K562 (cell line): ENCODE measurements around the gene FUT4. TPM values are rescaled to one million over a fixed set of nuclear protein-coding genes. Genes with fewer than 3 reads are reported as not detected.

ENCODE experiments used
- ATAC-seq: fragments of 200-7000 bp; cut with Tn5 transposase; 3 replicates; pipeline ENCODE4 v1.9.1; 2020; ENCODE audit warnings: moderate library complexity
- BruUV-seq: library from RNA; stranded (reverse); fragments of 400-500 nt; replicated peaks from 2 replicates; lab custom pipeline; 2021; lab: Mats Ljungman, UMichigan
- CTCF ChIA-PET: fragments of 300-600 bp; formaldehyde crosslinking; extraction: SDS; loops from one replicate; lab custom pipeline; 2021; ENCODE audit warnings: low intra/inter-chr PET ratio; lab: Yijun Ruan, JAX
- POLR2A ChIA-PET: fragments of 300-600, 350-650 bp; sonication (Branson Sonifier 250); formaldehyde crosslinking; extraction: SDS; loops from one replicate; lab custom pipeline; 2021; ENCODE audit warnings: antibody characterized with exemption, inconsistent platforms; lab: Yijun Ruan, JAX
- DNase-seq, 4 experiments: peaks; one replicate each; pipeline versions ENCODE4 v3.0.0 to v3.0.0-alpha.2; 2011 to 2018; ENCODE audit warnings: low spot score in 3 of 4, mixed read lengths in 3 of 4; ENCODE audit errors: extremely low read depth in 1 of 4
- FAIRE-seq: peaks from 2 replicates; lab custom pipeline; 2011; peaks lifted over from hg19 to GRCh38; lab: Jason Lieb, UNC
- H2AFZ ChIP-seq: 2 replicates; pipeline ENCODE4 v1.6.0; 2011; ENCODE audit warnings: low read depth, low read length, control low read depth, inconsistent platforms
- H3K27ac ChIP-seq: fragments of 200-600 bp; 3 replicates; pipeline ENCODE4 v1.8.0; 2011; ENCODE audit warnings: low read depth, mild to moderate bottlenecking, control low read depth, inconsistent platforms, low read length, moderate library complexity, mixed read lengths; ENCODE audit errors: extremely low read depth
- H3K27me3 ChIP-seq, 2 experiments: fragments of 300-600 bp in 1 of 2; 2 replicates in 1 of 2; 3 replicates in 1 of 2; pipeline versions ENCODE4 v1.6.0 to v1.8.0; 2011; ENCODE audit warnings: inconsistent platforms in 2 of 2, low read length in 2 of 2, mild to moderate bottlenecking in 1 of 2, mixed read lengths in 1 of 2, moderate library complexity in 1 of 2; ENCODE audit not compliant: control insufficient read depth in 2 of 2, insufficient read depth in 2 of 2
- H3K36me3 ChIP-seq: fragments of 300-600 bp; 3 replicates; pipeline ENCODE4 v1.8.0; 2011; ENCODE audit warnings: mild to moderate bottlenecking, low read length, inconsistent platforms; ENCODE audit not compliant: control insufficient read depth, insufficient read depth
- H3K4me1 ChIP-seq, 2 experiments: fragments of 200-600 bp in 1 of 2; replicated peaks in 1 of 2; 2 replicates in 1 of 2; 3 replicates in 1 of 2; pipeline versions ENCODE4 v1.5.1 to v1.8.0; 2011; ENCODE audit warnings: inconsistent platforms in 2 of 2, low read length in 2 of 2, mild to moderate bottlenecking in 1 of 2, mixed read lengths in 1 of 2, moderate library complexity in 1 of 2; ENCODE audit not compliant: control insufficient read depth in 2 of 2, insufficient read depth in 2 of 2
- H3K4me2 ChIP-seq: 2 replicates; pipeline ENCODE4 v1.6.1; 2011; ENCODE audit warnings: low read length, control low read depth, inconsistent platforms, mixed read lengths; ENCODE audit not compliant: insufficient read depth
- H3K4me3 ChIP-seq: fragments of 200-600 bp; sonication (generic), shearing (Covaris generic); 2 replicates; pipeline ENCODE4 v1.5.1; 2016; ENCODE audit warnings: control low read depth, inconsistent platforms
- H3K79me2 ChIP-seq: fragments of 200-600 bp; 3 replicates; pipeline ENCODE4 v1.8.0; 2011; ENCODE audit warnings: low read length, inconsistent platforms; ENCODE audit not compliant: control insufficient read depth, insufficient read depth
- H3K9ac ChIP-seq, 2 experiments: 2 replicates each; pipeline versions ENCODE4 v1.6.0 to v1.6.1; 2011; ENCODE audit warnings: low read depth in 2 of 2, low read length in 2 of 2, control low read depth in 1 of 2, inconsistent platforms in 1 of 2, mild to moderate bottlenecking in 1 of 2, mixed read lengths in 1 of 2; ENCODE audit not compliant: insufficient read depth in 1 of 2
- H3K9me1 ChIP-seq: one replicate; pipeline ENCODE4 v1.6.0; 2011; ENCODE audit warnings: inconsistent platforms, mild to moderate bottlenecking, low read length, moderate library complexity; ENCODE audit not compliant: control insufficient read depth, insufficient read depth
- H3K9me3 ChIP-seq: replicated peaks from 2 replicates; pipeline ENCODE4 v1.5.1; 2011; ENCODE audit warnings: low read depth, low read length, inconsistent platforms; ENCODE audit not compliant: control insufficient read depth, insufficient read depth
- H4K20me1 ChIP-seq: replicated peaks from 2 replicates; pipeline ENCODE4 v1.6.1; 2011; ENCODE audit warnings: low read length, inconsistent platforms, mixed read lengths; ENCODE audit not compliant: control insufficient read depth, insufficient read depth
- ASH1L ChIP-seq: fragments of 450-650 bp; IDR thresholded peaks from 2 replicates; pipeline ENCODE4 v1.6.1; 2018; ENCODE audit warnings: borderline replicate concordance, mild to moderate bottlenecking, low read depth; ENCODE audit not compliant: partially characterized antibody
- ATF3 ChIP-seq, 2 experiments: fragments of 450-650 bp in 1 of 2; sonication (generic) in 1 of 2; formaldehyde crosslinking in 1 of 2; IDR thresholded peaks in 1 of 2; conservative IDR thresholded peaks in 1 of 2; 2 replicates each; pipeline versions ENCODE4 v1.6.1 to v1.8.1; 2016 to 2023; ENCODE audit warnings: mild to moderate bottlenecking in 2 of 2, moderate library complexity in 2 of 2, inconsistent platforms in 1 of 2, missing genetic modification reagents in 1 of 2
- CAMTA2 ChIP-seq: fragments of 250-450 bp; sonication (Bioruptor Pico); conservative IDR thresholded peaks from 2 replicates; pipeline ENCODE4 v1.5.1; 2022
- CBX1 ChIP-seq: sonication (generic); IDR thresholded peaks from 2 replicates; pipeline ENCODE4 v1.6.1; 2016; ENCODE audit warnings: antibody characterized with exemption, low read depth, mild to moderate bottlenecking
- CEBPB ChIP-seq: fragments of 450-650 bp; IDR thresholded peaks from 2 replicates; pipeline ENCODE4 v1.6.1; 2016; ENCODE audit warnings: missing genetic modification characterization, missing compliant biosample characterization
- CHCHD3 ChIP-seq: fragments of 250-450 bp; sonication (Bioruptor Pico); IDR thresholded peaks from 2 replicates; pipeline ENCODE4 v2.1.2; 2022; ENCODE audit warnings: mild to moderate bottlenecking
- FOXK1 ChIP-seq: sonication (generic); formaldehyde crosslinking; IDR thresholded peaks from 2 replicates; pipeline ENCODE4 v1.8.0; 2022; ENCODE audit warnings: missing genetic modification reagents, mild to moderate bottlenecking, borderline replicate concordance
- GABPA ChIP-seq: fragments of 200-800 bp; sonication (Bioruptor generic); conservative IDR thresholded peaks from 2 replicates; pipeline ENCODE4 v1.6.1; 2016; ENCODE audit warnings: low read depth, missing genetic modification characterization, missing compliant biosample characterization
- KDM2B ChIP-seq: fragments of 250-450 bp; sonication (Bioruptor Pico); IDR thresholded peaks from 2 replicates; pipeline ENCODE4 v1.8.0; 2021; ENCODE audit warnings: mild to moderate bottlenecking, moderate library complexity
- MBD2 ChIP-seq: sonication (generic); IDR thresholded peaks from 2 replicates; pipeline ENCODE4 v1.6.1; 2016; ENCODE audit warnings: low read depth, borderline replicate concordance
- NFATC3 ChIP-seq: fragments of 450-650 bp; IDR thresholded peaks from 2 replicates; pipeline ENCODE4 v1.6.1; 2017; ENCODE audit warnings: mild to moderate bottlenecking
- SMARCC2 ChIP-seq: fragments of 450-650 bp; IDR thresholded peaks from 2 replicates; pipeline ENCODE4 v1.6.1; 2017; ENCODE audit warnings: antibody characterized with exemption, moderate library complexity, mild to moderate bottlenecking, low read depth
- USF2 ChIP-seq: sonication (generic); formaldehyde crosslinking; IDR thresholded peaks from 2 replicates; pipeline ENCODE4 v1.5.0; 2020; ENCODE audit warnings: missing genetic modification reagents
- XRCC5 ChIP-seq: fragments of 200-400 bp; formaldehyde crosslinking; IDR thresholded peaks from 2 replicates; pipeline ENCODE4 v1.6.1; 2017; ENCODE audit warnings: low read depth, mild to moderate bottlenecking, low read length
- ZNF143 ChIP-seq: sonication (generic); formaldehyde crosslinking; IDR thresholded peaks from 2 replicates; pipeline ENCODE4 v1.9.0; 2022; ENCODE audit warnings: mild to moderate bottlenecking, missing genetic modification reagents
- ZNF354B ChIP-seq: fragments of 250-450 bp; sonication (Bioruptor Pico); IDR thresholded peaks from 2 replicates; pipeline ENCODE4 v1.4.0; 2020
- ZNF707 ChIP-seq: fragments of 250-450 bp; sonication (Bioruptor Pico); conservative IDR thresholded peaks from 2 replicates; pipeline ENCODE4 v1.8.0; 2022; ENCODE audit warnings: inconsistent platforms, mild to moderate bottlenecking, moderate library complexity
- WGBS: fragments of 100-300 bp; shearing (Covaris generic); methylation state at CpG from one replicate; pipeline ENCODE4 v1.1.6; 2016; ENCODE audit warnings: low coverage, mixed read lengths; ENCODE audit not compliant: insufficient coverage; ENCODE audit errors: missing lambda C conversion rate; 5-methylcytosine and 5-hydroxymethylcytosine counted together
- in situ Hi-C: fragments of 300-500 bp; cut with MboI; formaldehyde crosslinking; loops from 4 replicates; pipeline ENCODE4 v1.15.0; 2018; ENCODE audit warnings: inconsistent platforms, mixed read lengths
- intact Hi-C: fragments of 100-400 bp; cut with micrococcal nuclease; formaldehyde crosslinking; loops from 2 replicates; pipeline ENCODE4 v1.14.2; 2022
- polyA plus RNA-seq, 8 experiments: library from polyadenylated mRNA; depleted of rRNA in 4 of 8; stranded (reverse) in 5 of 8; unstranded in 3 of 8; fragments of >200 nt; fragmentation: Nextera tagmentation in 2 of 8; fragmentation: Illumina TruSeq in 1 of 8; extraction: Ambion mirVana in 2 of 8; extraction: Trizol in 1 of 8; gene quantifications; 2 replicates each; pipeline versions ENCODE4 v1.2.1 to v1.2.3, GENCODE V29; 2011 to 2014; ENCODE audit warnings: inconsistent platforms in 1 of 8, missing spikeins in 1 of 8
- total RNA-seq, 7 experiments: library from RNA; depleted of rRNA in 6 of 7; stranded (reverse); fragments of >200 nt in 6 of 7; fragmentation: Illumina TruSeq in 2 of 7; extraction: Trizol in 2 of 7; gene quantifications; 2 replicates each; pipeline versions ENCODE4 v1.2.1 to v1.2.3, GENCODE V29; 2011 to 2021; ENCODE audit warnings: low replicate concordance in 1 of 7

The FUT4 gene
- total and polyA plus RNA-seq, 9 of the 15 experiments (the other 6 are each of a cell fraction or from before 2014, with no cell fraction given): 1.1 to 8.9 (median 5.5) TPM

- DNase-seq: no peak
- Histone ChIP-seq H4K20me1 (no peaks in the 10 kb centered on the region), H3K9me3 (no peaks in the 10 kb centered on the region), H3K27ac (no peak overlapping the region), H3K27me3 (peaks cover 2 to 3% of the 10 kb centered on the region in 2 experiments; a peak in 2 of 5 replicates), H3K4me1 (no peaks in the 10 kb centered on the region), H3K79me2 (no peaks in the 10 kb centered on the region), H3K4me2 (no peak overlapping the region), H2AFZ (no peak overlapping the region), H3K36me3 (peaks cover 25% of the 10 kb centered on the region; the same call in 2 of the 3 replicates), H3K9ac (no peak overlapping the region), H3K9me1 (no peaks in the 10 kb centered on the region), H3K4me3 (no peak overlapping the region)
- BruUV-seq: no TSS peak
- CTCF ChIA-PET: no interaction called here
- no peak for FAIRE-seq
- 46% methylated on average over 6 of the region's 6 CpGs for WGBS
- in situ Hi-C loops: no loop called here
- POLR2A ChIA-PET: interaction anchor here (1.5 kb wide), 1 partner anchor 238 kb away, joined by 3 read pairs; no protein-coding TSS in a partner anchor
- intact Hi-C loops: no loop called here
- no peak for ATAC-seq
- TF ChIP-seq SMARCC2 (no peak), ATF3 (IDR thresholded peaks at IDR 0.05) (no peak), ATF3 (CRISPR knock-in tag; conservative IDR thresholded peaks at IDR 0.05) (no peak), CHCHD3 (CRISPR knock-in tag) (no peak), CEBPB (tag) (no peak), CBX1 (no peak), ZNF707 (no peak), MBD2 (no peak), GABPA (no peak), ZNF354B (no peak), USF2 (no peak), ZNF143 (CRISPR knock-in tag) (no peak), NFATC3 (no peak), ASH1L (no peak), XRCC5 (no peak), KDM2B (CRISPR knock-in tag) (no peak), CAMTA2 (CRISPR knock-in tag) (no peak), FOXK1 (CRISPR knock-in tag) (no peak)
These were observed 51.4 kb downstream of the FUT4 start for GRCh38 chr11:94595076-94595475.
